PC-3 (cell line): ENCODE results near the gene CDC20B. TPM values are rescaled to one million over a fixed set of nuclear protein-coding genes. Genes with fewer than 3 reads are reported as not detected.

Experiments used
- ATAC-seq: fragments of 200-7000 bp; cut with Tn5 transposase; 2 replicates; pipeline ENCODE4 v1.9.1; 2020; ENCODE audit warnings: mild to moderate bottlenecking, moderate library complexity
- BruUV-seq: library from RNA; stranded (reverse); fragments of 400-500 nt; replicated peaks from 2 replicates; lab custom pipeline; 2021; lab: Mats Ljungman, UMichigan
- CTCF ChIA-PET: fragments of 300-600 bp; sonication (Branson Sonifier 250); formaldehyde crosslinking; loops from one replicate; lab custom pipeline; 2022; ENCODE audit warnings: antibody characterized with exemption; lab: Charles Lee
- POLR2A ChIA-PET: fragments of 300-600 bp; sonication (Branson Sonifier 250); formaldehyde crosslinking; loops from one replicate; lab custom pipeline; 2022; ENCODE audit warnings: antibody characterized with exemption; ENCODE audit not compliant: unreplicated experiment; lab: Charles Lee
- DNase-seq: peaks from one replicate; pipeline ENCODE4 v3.0.0-alpha.2; 2015
- H2AFZ ChIP-seq: fragments of 300-600 bp; sonication (generic); 2 replicates; pipeline ENCODE4 v1.6.0; 2016; ENCODE audit warnings: antibody characterized with exemption, low read length
- H3F3A ChIP-seq: fragments of 300-600 bp; sonication (generic); one replicate; pipeline ENCODE4 v1.6.0; 2017; ENCODE audit warnings: antibody characterized with exemption, low read length, control low read depth, mild to moderate bottlenecking; ENCODE audit not compliant: unreplicated experiment
- H3K27ac ChIP-seq: fragments of 300-600 bp; sonication (generic); 2 replicates; pipeline ENCODE4 v1.5.1; 2016; ENCODE audit warnings: mild to moderate bottlenecking, low read length
- H3K27me3 ChIP-seq: fragments of 300-600 bp; sonication (generic); 2 replicates; pipeline ENCODE4 v1.6.1; 2016; ENCODE audit warnings: low read length, mixed read lengths
- H3K36me3 ChIP-seq: fragments of 300-600 bp; sonication (generic); 2 replicates; pipeline ENCODE4 v1.6.1; 2016; ENCODE audit warnings: low read depth, mixed run types, low read length, mixed read lengths
- H3K4me1 ChIP-seq: fragments of 300-600 bp; sonication (generic); 2 replicates; pipeline ENCODE4 v1.5.1; 2016; ENCODE audit warnings: low read length; ENCODE audit not compliant: insufficient read depth
- H3K4me2 ChIP-seq: fragments of 300-600 bp; sonication (generic); 2 replicates; pipeline ENCODE4 v1.6.0; 2016; ENCODE audit warnings: low read length
- H3K4me3 ChIP-seq: fragments of 300-600 bp; sonication (generic); 2 replicates; pipeline ENCODE4 v1.5.1; 2016; ENCODE audit warnings: mild to moderate bottlenecking, low read length, mixed read lengths
- H3K79me2 ChIP-seq: fragments of 300-600 bp; sonication (generic); 2 replicates; pipeline ENCODE4 v1.6.1; 2017; ENCODE audit warnings: low read length, mixed read lengths
- H3K9ac ChIP-seq: fragments of 300-600 bp; sonication (generic); 2 replicates; pipeline ENCODE4 v1.6.0; 2016; ENCODE audit warnings: mild to moderate bottlenecking, low read length
- H3K9me2 ChIP-seq: fragments of 300-600 bp; sonication (generic); replicated peaks from 2 replicates; pipeline ENCODE4 v1.6.1; 2016; ENCODE audit warnings: mixed run types, low read length, mixed read lengths
- H3K9me3 ChIP-seq: fragments of 300-600 bp; sonication (generic); 2 replicates; pipeline ENCODE4 v1.6.1; 2016; ENCODE audit warnings: low read length, mixed read lengths
- H4K20me1 ChIP-seq: fragments of 300-600 bp; sonication (generic); 2 replicates; pipeline ENCODE4 v1.6.1; 2016; ENCODE audit warnings: low read length, mixed read lengths
- EZH2 ChIP-seq: fragments of 300-600 bp; sonication (generic); IDR thresholded peaks from one replicate; pipeline ENCODE4 v1.6.1; 2017; ENCODE audit warnings: antibody characterized with exemption, mild to moderate bottlenecking, low read length; ENCODE audit not compliant: unreplicated experiment
- EZH2phosphoT487 ChIP-seq: fragments of 300-600 bp; sonication (generic); IDR thresholded peaks from 2 replicates; pipeline ENCODE4 v1.6.1; 2018; ENCODE audit warnings: mild to moderate bottlenecking, antibody characterized with exemption, low read length, borderline replicate concordance
- intact Hi-C: fragments of 100-400 bp; cut with micrococcal nuclease; formaldehyde crosslinking; loops from 2 replicates; pipeline ENCODE4 v1.9.0; 2023
- total RNA-seq: library from RNA; depleted of rRNA; stranded (reverse); fragments of >200 nt; gene quantifications from 2 replicates; pipeline ENCODE4 v1.2.3, GENCODE V29; 2014
- TF ChIP-seq, protein P1 (sequence below): fragments of 300-600 bp; sonication (generic); conservative IDR thresholded peaks from 2 replicates; pipeline ENCODE4 v1.5.1; 2017; ENCODE audit warnings: antibody characterized with exemption, low read depth, mild to moderate bottlenecking, low read length

CDC20B gene
- total RNA-seq, 1 experiment from 2014 or later, result not detected

DNA sequence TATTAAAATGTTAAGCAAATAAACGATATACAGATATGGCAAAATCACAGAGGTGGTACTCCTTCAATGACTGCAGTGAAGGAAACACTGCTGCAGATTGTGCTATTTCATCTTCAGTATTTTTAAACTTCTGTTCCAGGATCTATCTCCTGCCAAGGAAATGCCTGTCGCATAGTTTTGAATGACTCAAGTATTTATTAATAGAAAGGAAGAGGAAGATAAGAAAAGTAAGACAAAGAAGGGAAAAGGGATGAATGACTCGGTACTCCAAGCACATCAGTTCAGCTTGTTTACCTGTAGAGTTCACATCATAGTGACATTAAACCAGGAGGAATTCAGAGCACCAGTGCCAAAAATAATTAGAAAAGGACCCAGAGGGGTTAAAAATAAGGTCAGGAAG is 18.1 kb downstream of the CDC20B start:
- Histone ChIP-seq H3K9ac (no peak overlapping the region), H2AFZ (no peak overlapping the region), H3K4me1 (peaks cover 22% of the 10 kb centered on the region), H3K27me3 (no peaks in the 10 kb centered on the region), H3K79me2 (no peaks in the 10 kb centered on the region), H3F3A (no peaks in the 10 kb centered on the region), H3K4me2 (0 out of 2 replicates have a peak overlapping the region, but pooled peaks have one; percentile 1), H3K4me3 (no peak overlapping the region), H3K27ac (no peak overlapping the region), H3K9me3 (no peaks in the 10 kb centered on the region), H3K9me2 (no peaks in the 10 kb centered on the region), H3K36me3 (no peaks in the 10 kb centered on the region), H4K20me1 (no peaks in the 10 kb centered on the region)
- TF ChIP-seq EZH2phosphoT487, result no peak
- TF ChIP-seq, protein P1, sequence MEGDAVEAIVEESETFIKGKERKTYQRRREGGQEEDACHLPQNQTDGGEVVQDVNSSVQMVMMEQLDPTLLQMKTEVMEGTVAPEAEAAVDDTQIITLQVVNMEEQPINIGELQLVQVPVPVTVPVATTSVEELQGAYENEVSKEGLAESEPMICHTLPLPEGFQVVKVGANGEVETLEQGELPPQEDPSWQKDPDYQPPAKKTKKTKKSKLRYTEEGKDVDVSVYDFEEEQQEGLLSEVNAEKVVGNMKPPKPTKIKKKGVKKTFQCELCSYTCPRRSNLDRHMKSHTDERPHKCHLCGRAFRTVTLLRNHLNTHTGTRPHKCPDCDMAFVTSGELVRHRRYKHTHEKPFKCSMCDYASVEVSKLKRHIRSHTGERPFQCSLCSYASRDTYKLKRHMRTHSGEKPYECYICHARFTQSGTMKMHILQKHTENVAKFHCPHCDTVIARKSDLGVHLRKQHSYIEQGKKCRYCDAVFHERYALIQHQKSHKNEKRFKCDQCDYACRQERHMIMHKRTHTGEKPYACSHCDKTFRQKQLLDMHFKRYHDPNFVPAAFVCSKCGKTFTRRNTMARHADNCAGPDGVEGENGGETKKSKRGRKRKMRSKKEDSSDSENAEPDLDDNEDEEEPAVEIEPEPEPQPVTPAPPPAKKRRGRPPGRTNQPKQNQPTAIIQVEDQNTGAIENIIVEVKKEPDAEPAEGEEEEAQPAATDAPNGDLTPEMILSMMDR, result no peak
- no peak for TF ChIP-seq EZH2
- ATAC-seq (peak; percentile 37), DNase-seq (peak; percentile 58)
- BruUV-seq, result no TSS peak
- CTCF ChIA-PET, result no interaction called here
- intact Hi-C loops, result no loop called here
- POLR2A ChIA-PET, result no interaction called here

DNA sequence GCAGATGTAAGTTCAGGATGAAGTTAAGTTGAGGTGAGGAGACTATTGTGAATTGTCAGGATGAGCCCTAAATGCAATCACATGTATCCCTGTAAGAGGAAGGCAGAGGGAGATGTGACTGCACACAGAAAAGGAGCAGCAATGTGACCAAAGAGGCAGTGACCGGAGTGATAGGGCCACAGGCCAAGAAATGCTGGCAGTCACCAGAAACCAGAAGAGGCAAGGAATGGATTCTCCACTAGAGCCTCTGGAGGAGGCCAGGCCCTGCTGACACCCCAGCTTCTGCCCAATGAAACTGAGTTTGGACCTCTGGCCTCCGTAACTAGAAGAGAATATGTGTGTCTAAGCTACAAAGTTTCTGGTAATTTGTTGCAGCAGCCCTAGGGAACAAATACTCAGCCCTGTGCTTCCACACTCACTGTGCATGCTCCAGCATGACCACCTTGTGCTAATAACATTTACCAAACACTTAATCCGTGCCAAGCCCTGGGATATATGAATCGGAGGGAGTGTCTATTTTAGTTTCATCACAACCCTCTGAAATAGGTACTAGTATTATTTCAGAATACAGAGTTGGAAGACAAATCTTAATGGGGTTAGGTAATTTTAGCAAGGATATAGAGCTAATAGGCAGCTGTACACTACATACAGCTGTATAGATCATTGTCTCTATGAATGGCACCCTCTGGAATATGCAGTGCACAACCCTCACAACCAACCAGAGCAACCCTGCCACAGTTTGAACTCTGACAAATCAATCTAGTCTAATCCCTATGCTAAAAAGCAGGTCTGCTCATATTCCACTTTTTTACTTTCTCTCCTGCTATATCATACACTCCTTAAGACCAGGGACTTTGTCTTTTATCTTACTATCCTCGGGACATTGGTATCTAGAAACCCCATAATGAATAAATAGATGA is 20.8 kb downstream of the CDC20B start:
- ATAC-seq, result peak; percentile 94
- Histone ChIP-seq H3K79me2 (no peaks in the 10 kb centered on the region), H3K4me2 (peak overlapping the region; percentile 5), H3K9me2 (no peaks in the 10 kb centered on the region), H3K27me3 (no peaks in the 10 kb centered on the region), H3K9me3 (no peaks in the 10 kb centered on the region), H3F3A (no peaks in the 10 kb centered on the region), H4K20me1 (no peaks in the 10 kb centered on the region), H3K36me3 (no peaks in the 10 kb centered on the region), H3K9ac (no peak overlapping the region), H3K4me1 (peaks cover 22% of the 10 kb centered on the region), H2AFZ (peak overlapping the region; percentile 59; the same call in 1 of the 2 replicates), H3K27ac (peak overlapping the region; percentile 56), H3K4me3 (no peak overlapping the region)
- peak; percentile 75 for DNase-seq
- TF ChIP-seq EZH2, result no peak
- TF ChIP-seq, protein P1, result no peak
- no peak for TF ChIP-seq EZH2phosphoT487
- intact Hi-C loops, result no loop called here
- BruUV-seq, result no TSS peak
- POLR2A ChIA-PET, result no interaction called here
- CTCF ChIA-PET, result no interaction called here

DNA sequence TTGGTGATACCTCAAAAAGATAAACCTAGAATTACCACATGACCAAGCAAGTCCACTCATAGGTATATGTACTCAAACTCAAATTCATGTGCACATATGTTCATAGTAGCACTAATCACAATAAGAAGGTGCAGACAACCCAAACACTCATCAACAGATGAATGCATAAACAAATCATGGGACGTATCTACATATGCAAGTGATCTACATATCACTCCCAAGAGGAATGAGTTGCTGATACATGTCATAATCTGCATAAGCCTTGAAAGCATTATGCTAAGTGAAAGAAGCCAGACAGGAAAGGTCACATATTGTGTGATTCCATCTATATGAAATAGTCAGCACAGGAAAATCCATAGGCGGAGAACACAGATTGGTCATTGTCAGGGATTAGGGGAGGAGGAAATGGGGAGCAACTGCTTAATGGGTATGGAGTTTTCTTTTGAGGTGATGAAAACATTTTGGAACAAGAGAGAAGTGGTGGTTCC is 23.6 kb downstream of the CDC20B start:
- no peak for TF ChIP-seq EZH2
- no peak for TF ChIP-seq EZH2phosphoT487
- TF ChIP-seq, protein P1, result no peak

More for the DNA sequence above, 23.6 kb downstream of the CDC20B start:
- BruUV-seq, result no TSS peak
- ChIA-PET POLR2A (no interaction called here), CTCF (no interaction called here)
- Histone ChIP-seq H3K4me1 (peaks cover 16% of the 10 kb centered on the region), H3F3A (no peaks in the 10 kb centered on the region), H3K27me3 (no peaks in the 10 kb centered on the region), H3K9me2 (no peaks in the 10 kb centered on the region), H3K9me3 (no peaks in the 10 kb centered on the region), H3K79me2 (no peaks in the 10 kb centered on the region), H3K4me3 (no peak overlapping the region), H3K4me2 (no peak overlapping the region), H4K20me1 (no peaks in the 10 kb centered on the region), H2AFZ (no peak overlapping the region), H3K36me3 (no peaks in the 10 kb centered on the region), H3K27ac (no peak overlapping the region), H3K9ac (no peak overlapping the region)
- intact Hi-C loops, result no loop called here
- no peak for DNase-seq
- ATAC-seq, result no peak
